Thyroid gland (tissue), 4 donors: Measurements from ENCODE around the gene THAP9.

Experiments used
- POLR2A ChIP-seq, 2 donors: fragments of 450-650 bp; IDR thresholded peaks; one replicate each; pipeline ENCODE4 v1.6.1; 2017; ENCODE audit warnings: antibody characterized with exemption in 2 of 2, mild to moderate bottlenecking in 2 of 2, moderate library complexity in 1 of 2
- TF ChIP-seq, protein P1 (sequence below), 6 experiments: fragments of 200-600 bp in 3 of 6; fragments of 450-650 bp in 3 of 6; sonication (generic) in 3 of 6; IDR thresholded peaks; one replicate each; pipeline ENCODE4 v1.5.1; 2016 to 2019; ENCODE audit warnings: antibody characterized with exemption in 6 of 6, mild to moderate bottlenecking in 2 of 6, inconsistent platforms in 1 of 6, moderate library complexity in 1 of 6

DNA sequence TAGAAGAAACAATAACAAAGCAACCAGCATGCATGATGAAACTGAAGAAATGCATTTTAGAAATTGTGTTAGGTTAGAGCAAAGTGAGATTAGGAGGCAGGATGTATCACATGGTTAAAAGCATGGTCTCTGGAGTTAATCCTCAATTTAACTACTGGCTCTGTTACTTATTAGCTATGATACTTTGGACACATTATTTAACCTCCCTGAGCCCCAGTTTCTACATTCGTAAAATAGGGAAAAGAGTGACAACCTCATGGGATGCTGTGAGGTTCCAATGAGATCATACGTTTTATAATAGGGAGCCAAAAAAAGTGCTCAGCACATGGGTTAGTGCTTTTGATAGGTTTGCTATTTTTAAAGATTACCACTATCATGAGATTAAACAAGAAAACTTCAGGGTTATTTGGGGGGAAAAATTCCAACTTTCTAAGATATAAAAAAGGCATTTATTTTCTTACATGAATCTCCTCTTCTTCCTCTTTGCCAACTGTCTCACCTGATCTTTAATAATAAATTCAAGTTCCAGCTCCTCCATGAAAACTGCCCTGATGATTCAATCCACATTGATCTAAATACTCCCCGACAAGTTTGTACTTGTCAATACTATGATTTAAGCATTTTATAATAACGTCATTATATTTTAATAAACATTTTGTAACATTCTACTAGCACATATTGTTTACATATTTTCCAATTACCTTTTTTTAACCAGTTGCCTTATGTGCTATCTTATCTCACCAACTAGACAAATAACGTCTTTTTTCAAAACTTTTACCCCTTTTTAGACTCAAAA, 14.2 kb upstream of the THAP9 start:
- TF ChIP-seq, protein P1, sequence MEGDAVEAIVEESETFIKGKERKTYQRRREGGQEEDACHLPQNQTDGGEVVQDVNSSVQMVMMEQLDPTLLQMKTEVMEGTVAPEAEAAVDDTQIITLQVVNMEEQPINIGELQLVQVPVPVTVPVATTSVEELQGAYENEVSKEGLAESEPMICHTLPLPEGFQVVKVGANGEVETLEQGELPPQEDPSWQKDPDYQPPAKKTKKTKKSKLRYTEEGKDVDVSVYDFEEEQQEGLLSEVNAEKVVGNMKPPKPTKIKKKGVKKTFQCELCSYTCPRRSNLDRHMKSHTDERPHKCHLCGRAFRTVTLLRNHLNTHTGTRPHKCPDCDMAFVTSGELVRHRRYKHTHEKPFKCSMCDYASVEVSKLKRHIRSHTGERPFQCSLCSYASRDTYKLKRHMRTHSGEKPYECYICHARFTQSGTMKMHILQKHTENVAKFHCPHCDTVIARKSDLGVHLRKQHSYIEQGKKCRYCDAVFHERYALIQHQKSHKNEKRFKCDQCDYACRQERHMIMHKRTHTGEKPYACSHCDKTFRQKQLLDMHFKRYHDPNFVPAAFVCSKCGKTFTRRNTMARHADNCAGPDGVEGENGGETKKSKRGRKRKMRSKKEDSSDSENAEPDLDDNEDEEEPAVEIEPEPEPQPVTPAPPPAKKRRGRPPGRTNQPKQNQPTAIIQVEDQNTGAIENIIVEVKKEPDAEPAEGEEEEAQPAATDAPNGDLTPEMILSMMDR (IDR thresholded peaks at IDR 0.05) = no peak
- no peak for TF ChIP-seq POLR2A (IDR thresholded peaks at IDR 0.05)
